ENCODE measurements around the gene OR1I1.
A peak's percentile ranks its signal among the peaks of the same experiment; 100 is the strongest.
"Not testable (repeated sequence)": the region's sequence is repeated elsewhere in the genome, so short reads cannot be mapped to it uniquely, and the experiment has no call there.

Gene OR1I1

GRCh38 chr19:15070386-15070785, 11.6 kb upstream of the OR1I1 start:
- not testable (repeated sequence) for H2AFZ ChIP-seq (ENCODE audit: insufficient read depth, low read length, poor library complexity); H3K4me2 ChIP-seq (ENCODE audit: low read length); H3K36me3 ChIP-seq (ENCODE audit: control insufficient read depth in 1 of 2, insufficient read depth in 2 of 2, low read length in 2 of 2); H3K23ac ChIP-seq (ENCODE audit: low read length); H3K14ac ChIP-seq (ENCODE audit: low read length); H3K4ac ChIP-seq (ENCODE audit: low read depth, low read length); H3K9ac ChIP-seq (ENCODE audit: low read length); H2AK5ac ChIP-seq (ENCODE audit: low read length); H3K9me3 ChIP-seq (ENCODE audit: insufficient read depth, low read depth, low read length); H4K12ac ChIP-seq (ENCODE audit: low read depth, low read length); H3K27me3 ChIP-seq (ENCODE audit: insufficient read depth, low read length); H3K4me3 ChIP-seq (ENCODE audit: low read depth, low read length); H4K8ac ChIP-seq (ENCODE audit: low read depth, low read length); H3K79me2 ChIP-seq (ENCODE audit: control insufficient read depth, insufficient read depth, low read length, poor library complexity)
- Histone ChIP-seq H2BK5ac (ENCODE audit: low read depth, low read length, poor library complexity) (peak overlapping the region; percentile 54), H3K27ac (ENCODE audit: low read depth, low read length) (peak overlapping the region; percentile 86), H3K4me1 (ENCODE audit: control insufficient read depth in 1 of 2, insufficient read depth in 2 of 2, low read length in 2 of 2) (peaks cover 16 to 27% of the 10 kb centered on the region in 2 experiments), H2BK12ac (ENCODE audit: low read length) (peak overlapping the region; percentile 91), H3K18ac (ENCODE audit: low read length) (peak overlapping the region; percentile 40), H4K91ac (ENCODE audit: low read depth, low read length) (peak overlapping the region; percentile 89), H3K79me1 (ENCODE audit: low read length) (peaks cover 30% of the 10 kb centered on the region), H2BK120ac (ENCODE audit: insufficient read depth, low read length, poor library complexity) (peak overlapping the region; percentile 88)
- peak in 1 of 2 donors; percentile 77 for DNase-seq
- no CpG with 5 or more reads among the region's 4 CpGs for WGBS (ENCODE audit: extremely low coverage, insufficient coverage, insufficient read length)

- Histone ChIP-seq H3K9me3 (ENCODE audit: insufficient read depth, low read depth, low read length) (no peaks in the 10 kb centered on the region), H3K27ac (ENCODE audit: low read depth, low read length) (peak overlapping the region; percentile 98), H3K4me3 (ENCODE audit: low read depth, low read length) (no peak overlapping the region), H3K4me1 (ENCODE audit: control insufficient read depth in 1 of 2, insufficient read depth in 2 of 2, low read length in 2 of 2) (peaks cover 16 to 27% of the 10 kb centered on the region in 2 experiments), H2BK5ac (ENCODE audit: low read depth, low read length, poor library complexity) (peak overlapping the region; percentile 90), H3K9ac (ENCODE audit: low read length) (no peak overlapping the region), H3K79me2 (ENCODE audit: control insufficient read depth, insufficient read depth, low read length, poor library complexity) (peaks cover 3% of the 10 kb centered on the region), H3K18ac (ENCODE audit: low read length) (no peak overlapping the region), H3K23ac (ENCODE audit: low read length) (no peak overlapping the region), H2BK12ac (ENCODE audit: low read length) (peak overlapping the region; percentile 2), H4K8ac (ENCODE audit: low read depth, low read length) (peak overlapping the region; percentile 45), H2AFZ (ENCODE audit: insufficient read depth, low read length, poor library complexity) (no peak overlapping the region), H3K14ac (ENCODE audit: low read length) (no peak overlapping the region), H3K79me1 (ENCODE audit: low read length) (peaks cover 30% of the 10 kb centered on the region), H3K36me3 (ENCODE audit: control insufficient read depth in 1 of 2, insufficient read depth in 2 of 2, low read length in 2 of 2) (no peaks in the 10 kb centered on the region), H4K12ac (ENCODE audit: low read depth, low read length) (no peak overlapping the region), H4K91ac (ENCODE audit: low read depth, low read length) (peak overlapping the region; percentile 65), H2BK120ac (ENCODE audit: insufficient read depth, low read length, poor library complexity) (peak overlapping the region; percentile 97), H3K4ac (ENCODE audit: low read depth, low read length) (peak overlapping the region; percentile 44), H3K4me2 (ENCODE audit: low read length) (peak overlapping the region; percentile 36), H2AK5ac (ENCODE audit: low read length) (no peak overlapping the region), H3K27me3 (ENCODE audit: insufficient read depth, low read length) (no peaks in the 10 kb centered on the region)
- DNase-seq, result peak; percentile 96 to 99
- WGBS (ENCODE audit: extremely low coverage, insufficient coverage, insufficient read length), result no CpG with 5 or more reads among the region's 23 CpGs
Observed at GRCh38 chr19:15072930-15073647, 8.9 kb upstream of the OR1I1 start.

- Histone ChIP-seq H3K27me3 (ENCODE audit: insufficient read depth, low read length) (no peaks in the 10 kb centered on the region), H3K23ac (ENCODE audit: low read length) (no peak overlapping the region), H3K27ac (ENCODE audit: low read depth, low read length) (peak overlapping the region; percentile 98), H3K9ac (ENCODE audit: low read length) (no peak overlapping the region), H3K4me1 (ENCODE audit: control insufficient read depth in 1 of 2, insufficient read depth in 2 of 2, low read length in 2 of 2) (peaks cover 16 to 26% of the 10 kb centered on the region in 2 experiments), H3K4me2 (ENCODE audit: low read length) (no peak overlapping the region), H3K79me2 (ENCODE audit: control insufficient read depth, insufficient read depth, low read length, poor library complexity) (peaks cover 3% of the 10 kb centered on the region), H3K14ac (ENCODE audit: low read length) (peak overlapping the region; percentile 96), H4K91ac (ENCODE audit: low read depth, low read length) (peak overlapping the region; percentile 100), H3K4me3 (ENCODE audit: low read depth, low read length) (no peak overlapping the region), H3K9me3 (ENCODE audit: insufficient read depth, low read depth, low read length) (no peaks in the 10 kb centered on the region), H2AFZ (ENCODE audit: insufficient read depth, low read length, poor library complexity) (peak overlapping the region; percentile 18), H4K8ac (ENCODE audit: low read depth, low read length) (peak overlapping the region; percentile 94), H2AK5ac (ENCODE audit: low read length) (peak overlapping the region; percentile 92), H3K18ac (ENCODE audit: low read length) (peak overlapping the region; percentile 97), H4K12ac (ENCODE audit: low read depth, low read length) (peak overlapping the region; percentile 55), H3K4ac (ENCODE audit: low read depth, low read length) (peak overlapping the region; percentile 90), H2BK5ac (ENCODE audit: low read depth, low read length, poor library complexity) (peak overlapping the region; percentile 94), H3K36me3 (ENCODE audit: control insufficient read depth in 1 of 2, insufficient read depth in 2 of 2, low read length in 2 of 2) (no peaks in the 10 kb centered on the region), H2BK120ac (ENCODE audit: insufficient read depth, low read length, poor library complexity) (peak overlapping the region; percentile 99), H3K79me1 (ENCODE audit: low read length) (peaks cover 28% of the 10 kb centered on the region), H2BK12ac (ENCODE audit: low read length) (peak overlapping the region; percentile 99)
- DNase-seq, result peak; percentile 30 to 62
- WGBS (ENCODE audit: extremely low coverage, insufficient coverage, insufficient read length), result no CpG with 5 or more reads among the region's 2 CpGs
Observed at GRCh38 chr19:15074371-15074770, 7.6 kb upstream of the OR1I1 start.

- Histone ChIP-seq H2AK5ac (ENCODE audit: low read length) (no peak overlapping the region), H2BK12ac (ENCODE audit: low read length) (no peak overlapping the region)
Observed at GRCh38 chr19:15075806-15076205, 6.2 kb upstream of the OR1I1 start.

More at GRCh38 chr19:15075806-15076205, 6.2 kb upstream of the OR1I1 start:
- Histone ChIP-seq H3K4me3 (ENCODE audit: low read depth, low read length) (no peak overlapping the region), H3K18ac (ENCODE audit: low read length) (no peak overlapping the region), H3K79me1 (ENCODE audit: low read length) (peaks cover 20% of the 10 kb centered on the region), H4K8ac (ENCODE audit: low read depth, low read length) (no peak overlapping the region), H3K4ac (ENCODE audit: low read depth, low read length) (no peak overlapping the region), H2AFZ (ENCODE audit: insufficient read depth, low read length, poor library complexity) (no peak overlapping the region), H3K9ac (ENCODE audit: low read length) (no peak overlapping the region), H4K12ac (ENCODE audit: low read depth, low read length) (no peak overlapping the region), H3K4me1 (ENCODE audit: control insufficient read depth in 1 of 2, insufficient read depth in 2 of 2, low read length in 2 of 2) (peaks cover 16 to 19% of the 10 kb centered on the region in 2 experiments), H3K36me3 (ENCODE audit: control insufficient read depth in 1 of 2, insufficient read depth in 2 of 2, low read length in 2 of 2) (no peaks in the 10 kb centered on the region), H3K9me3 (ENCODE audit: insufficient read depth, low read depth, low read length) (no peaks in the 10 kb centered on the region), H3K27me3 (ENCODE audit: insufficient read depth, low read length) (no peaks in the 10 kb centered on the region), H3K4me2 (ENCODE audit: low read length) (no peak overlapping the region), H3K23ac (ENCODE audit: low read length) (no peak overlapping the region), H2BK120ac (ENCODE audit: insufficient read depth, low read length, poor library complexity) (no peak overlapping the region), H3K27ac (ENCODE audit: low read depth, low read length) (no peak overlapping the region), H3K14ac (ENCODE audit: low read length) (no peak overlapping the region), H3K79me2 (ENCODE audit: control insufficient read depth, insufficient read depth, low read length, poor library complexity) (peaks cover 3% of the 10 kb centered on the region), H2BK5ac (ENCODE audit: low read depth, low read length, poor library complexity) (no peak overlapping the region), H4K91ac (ENCODE audit: low read depth, low read length) (no peak overlapping the region)
- WGBS (ENCODE audit: extremely low coverage, insufficient coverage, insufficient read length), result no CpG with 5 or more reads among the region's 4 CpGs
- peak in 1 of 2 donors; percentile 56 for DNase-seq
